HG03354 (cell line): ENCODE results near the gene CFAP69.
"Not testable (repeated sequence)": the region's sequence is repeated elsewhere in the genome, so short reads cannot be mapped to it uniquely, and the experiment has no call there.

Experiments used
- ATAC-seq: cut with Tn5 transposase; IDR thresholded peaks from one replicate; pipeline ENCODE4 v1.9.1; 2021; ENCODE audit warnings: mild to moderate bottlenecking; ENCODE audit not compliant: unreplicated experiment, poor library complexity, severe bottlenecking

The CFAP69 gene

GRCh38 chr7:90326500-90326899 lies 81.5 kb downstream of the CFAP69 start:
- ATAC-seq, result no peak

GRCh38 chr7:90334193-90334843 lies 89.3 kb downstream of the CFAP69 start:
- ATAC-seq, result no peak

- not testable (repeated sequence) for ATAC-seq
These were observed 90.0 kb downstream of the CFAP69 start for GRCh38 chr7:90334926-90335325.

GRCh38 chr7:90337106-90337505 lies 92.1 kb downstream of the CFAP69 start:
- ATAC-seq, result no peak

- no peak for ATAC-seq
These were observed 100.0 kb downstream of the CFAP69 start for GRCh38 chr7:90345016-90345415.

- ATAC-seq, result peak; percentile 28
These were observed 100.8 kb downstream of the CFAP69 start for GRCh38 chr7:90345595-90346335.

- ATAC-seq, result peak; percentile 96
These were observed 101.6 kb downstream of the CFAP69 start, which contains the start of gene GTPBP10 for GRCh38 chr7:90346336-90347125. Gene GTPBP10, plus strand, starts transcription at chr7:90346716. Its CDS starts 26 bp downstream, at chr7:90346742.

GRCh38 chr7:90347759-90348158 lies 102.8 kb downstream of the CFAP69 start:
- no peak for ATAC-seq

GRCh38 chr7:90349305-90349704 lies 104.3 kb downstream of the CFAP69 start:
- ATAC-seq, result no peak

- not testable (repeated sequence) for ATAC-seq
These were observed 105.1 kb downstream of the CFAP69 start for GRCh38 chr7:90350032-90350431.

- ATAC-seq, result no peak
These were observed 107.0 kb downstream of the CFAP69 start for GRCh38 chr7:90351987-90352386.
